Measurements from ENCODE around the gene CPNE8.

Gene CPNE8

DNA sequence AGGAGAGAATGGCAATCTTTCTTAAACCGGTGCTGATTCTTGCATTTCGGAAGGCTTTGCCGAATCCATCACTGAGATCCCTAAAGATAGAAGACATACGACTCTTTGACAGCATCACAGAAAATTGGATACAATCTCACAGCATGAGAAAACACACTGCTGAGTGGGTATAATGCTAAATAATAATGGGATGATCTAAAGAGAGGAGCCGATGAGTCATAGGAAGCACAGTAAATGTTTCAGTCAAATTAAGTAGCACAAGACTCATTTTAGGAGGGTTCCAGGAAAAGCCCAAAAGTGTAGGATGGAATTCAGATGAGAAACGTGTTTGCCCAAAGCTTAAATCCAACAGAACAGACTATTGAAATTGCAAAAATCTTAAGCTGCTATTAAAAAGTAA lies 81.7 kb downstream of the CPNE8 start:
- H3K4me3 ChIP-seq (ENCODE audit: low read depth, low read length) = no peak overlapping the region
- TF ChIP-seq, protein P1, sequence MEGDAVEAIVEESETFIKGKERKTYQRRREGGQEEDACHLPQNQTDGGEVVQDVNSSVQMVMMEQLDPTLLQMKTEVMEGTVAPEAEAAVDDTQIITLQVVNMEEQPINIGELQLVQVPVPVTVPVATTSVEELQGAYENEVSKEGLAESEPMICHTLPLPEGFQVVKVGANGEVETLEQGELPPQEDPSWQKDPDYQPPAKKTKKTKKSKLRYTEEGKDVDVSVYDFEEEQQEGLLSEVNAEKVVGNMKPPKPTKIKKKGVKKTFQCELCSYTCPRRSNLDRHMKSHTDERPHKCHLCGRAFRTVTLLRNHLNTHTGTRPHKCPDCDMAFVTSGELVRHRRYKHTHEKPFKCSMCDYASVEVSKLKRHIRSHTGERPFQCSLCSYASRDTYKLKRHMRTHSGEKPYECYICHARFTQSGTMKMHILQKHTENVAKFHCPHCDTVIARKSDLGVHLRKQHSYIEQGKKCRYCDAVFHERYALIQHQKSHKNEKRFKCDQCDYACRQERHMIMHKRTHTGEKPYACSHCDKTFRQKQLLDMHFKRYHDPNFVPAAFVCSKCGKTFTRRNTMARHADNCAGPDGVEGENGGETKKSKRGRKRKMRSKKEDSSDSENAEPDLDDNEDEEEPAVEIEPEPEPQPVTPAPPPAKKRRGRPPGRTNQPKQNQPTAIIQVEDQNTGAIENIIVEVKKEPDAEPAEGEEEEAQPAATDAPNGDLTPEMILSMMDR (IDR thresholded peaks at IDR 0.05; ENCODE audit: low read depth, low read length) = no peak
- TF ChIP-seq MYC (IDR thresholded peaks at IDR 0.05; ENCODE audit: low read depth, low read length) (no peak), POLR2A (IDR thresholded peaks at IDR 0.05; ENCODE audit: extremely low read depth, insufficient read length) (no peak)
- TF ChIP-seq, protein P2, sequence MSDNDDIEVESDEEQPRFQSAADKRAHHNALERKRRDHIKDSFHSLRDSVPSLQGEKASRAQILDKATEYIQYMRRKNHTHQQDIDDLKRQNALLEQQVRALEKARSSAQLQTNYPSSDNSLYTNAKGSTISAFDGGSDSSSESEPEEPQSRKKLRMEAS (IDR thresholded peaks at IDR 0.05; ENCODE audit: low read depth, low read length) = no peak
- no peak for DNase-seq (ENCODE audit: low read depth)

- DNase-seq (ENCODE audit: low read depth) = no peak
- TF ChIP-seq, protein P2 (IDR thresholded peaks at IDR 0.05; ENCODE audit: low read depth, low read length) = no peak
- TF ChIP-seq, protein P1 (IDR thresholded peaks at IDR 0.05; ENCODE audit: low read depth, low read length) = no peak
- TF ChIP-seq MYC (IDR thresholded peaks at IDR 0.05; ENCODE audit: low read depth, low read length) = no peak
- no peak for TF ChIP-seq POLR2A (IDR thresholded peaks at IDR 0.05; ENCODE audit: extremely low read depth, insufficient read length)
- H3K4me3 ChIP-seq (ENCODE audit: low read depth, low read length) = no peak overlapping the region
Measured at GRCh38 chr12:38823314-38823713, 82.1 kb downstream of the CPNE8 start.

DNA sequence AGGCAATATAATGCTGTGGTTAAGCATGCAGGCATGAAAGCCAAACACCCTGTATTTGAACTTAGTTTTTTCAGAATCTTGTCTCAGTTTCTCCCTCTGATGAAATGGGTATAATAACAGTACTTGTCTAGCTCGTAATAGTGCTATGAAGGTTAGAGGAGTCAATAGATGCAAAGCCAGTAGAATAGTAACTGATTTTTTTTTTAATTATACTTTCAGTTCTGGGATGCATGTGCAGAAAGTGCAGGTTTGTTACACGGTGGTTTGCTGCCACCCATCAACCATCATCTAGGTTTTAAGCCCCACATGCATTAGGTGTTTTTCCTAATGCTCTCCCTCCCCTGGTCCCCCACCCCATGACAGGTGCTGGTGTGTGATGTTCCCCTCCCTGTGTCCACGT lies 87.4 kb downstream of the CPNE8 start:
- TF ChIP-seq, protein P2 (IDR thresholded peaks at IDR 0.05; ENCODE audit: low read depth, low read length) = no peak
- TF ChIP-seq POLR2A (IDR thresholded peaks at IDR 0.05; ENCODE audit: extremely low read depth, insufficient read length) (no peak), MYC (IDR thresholded peaks at IDR 0.05; ENCODE audit: low read depth, low read length) (no peak)
- TF ChIP-seq, protein P1 (IDR thresholded peaks at IDR 0.05; ENCODE audit: low read depth, low read length) = no peak
- no peak for DNase-seq (ENCODE audit: low read depth)
- H3K4me3 ChIP-seq (ENCODE audit: low read depth, low read length) = no peak overlapping the region

DNA sequence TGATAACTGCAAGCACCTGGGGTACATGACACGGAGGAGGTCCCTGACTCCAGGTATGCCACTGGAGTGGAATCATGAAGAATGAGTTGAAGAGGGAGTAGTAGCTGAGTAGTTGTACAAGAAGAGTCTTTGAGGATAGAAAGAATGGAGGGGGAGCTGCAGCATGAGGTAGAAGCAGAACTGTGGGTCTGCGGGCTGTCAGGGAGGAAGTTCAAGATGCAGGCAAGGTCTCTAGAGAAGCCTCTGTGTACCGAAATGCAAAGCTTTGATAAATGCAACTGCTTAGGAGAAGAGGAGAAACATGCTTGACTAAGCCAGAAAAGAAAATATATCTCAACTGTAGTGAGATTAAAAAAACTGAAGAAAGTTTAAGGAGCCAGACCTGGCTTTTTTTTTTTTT lies 91.5 kb downstream of the CPNE8 start:
- no peak for DNase-seq (ENCODE audit: low read depth)
- TF ChIP-seq, protein P1 (IDR thresholded peaks at IDR 0.05; ENCODE audit: low read depth, low read length) = no peak
- no peak for TF ChIP-seq POLR2A (IDR thresholded peaks at IDR 0.05; ENCODE audit: extremely low read depth, insufficient read length)
- TF ChIP-seq MYC (IDR thresholded peaks at IDR 0.05; ENCODE audit: low read depth, low read length) = no peak
- TF ChIP-seq, protein P2 (IDR thresholded peaks at IDR 0.05; ENCODE audit: low read depth, low read length) = no peak
- no peak overlapping the region for H3K4me3 ChIP-seq (ENCODE audit: low read depth, low read length)

DNA sequence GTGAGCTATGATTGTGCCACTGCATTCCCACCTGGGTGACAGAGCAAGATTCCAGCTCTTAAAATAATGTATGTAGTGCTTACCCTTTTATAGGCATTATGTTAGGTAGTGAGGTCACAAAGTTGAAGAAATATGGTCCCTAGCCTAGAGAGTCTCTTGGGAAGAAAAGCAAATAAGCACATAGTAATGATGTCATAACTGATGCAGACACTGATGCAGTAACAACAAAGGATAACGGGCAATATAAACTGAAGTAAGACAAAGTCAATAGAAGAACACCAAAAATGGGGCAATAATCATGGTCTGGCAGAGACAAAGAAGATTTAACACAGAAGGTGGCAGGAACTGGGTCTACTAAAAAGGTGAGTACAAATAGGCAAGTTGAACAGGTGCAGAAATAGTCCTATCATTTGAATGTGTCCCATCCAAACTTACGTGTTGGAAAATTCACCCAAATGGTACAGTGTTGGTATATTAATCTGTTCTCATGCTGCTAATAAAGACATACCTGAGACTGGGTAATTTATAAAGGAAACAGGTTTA lies 93.5 kb downstream of the CPNE8 start:
- TF ChIP-seq MYC (IDR thresholded peaks at IDR 0.05; ENCODE audit: low read depth, low read length) (no peak), POLR2A (IDR thresholded peaks at IDR 0.05; ENCODE audit: extremely low read depth, insufficient read length) (no peak)
- TF ChIP-seq, protein P2 (IDR thresholded peaks at IDR 0.05; ENCODE audit: low read depth, low read length) = no peak
- TF ChIP-seq, protein P1 (IDR thresholded peaks at IDR 0.05; ENCODE audit: low read depth, low read length) = no peak
- DNase-seq (ENCODE audit: low read depth) = no peak
- no peak overlapping the region for H3K4me3 ChIP-seq (ENCODE audit: low read depth, low read length)
